Ovary (tissue), 9 donors: ENCODE measurements around the gene RRP1B. TPM values are rescaled to one million over a fixed set of nuclear protein-coding genes. Genes with fewer than 3 reads are reported as not detected.

Source experiments
- DNase-seq, 5 donors: peaks; one replicate each; pipeline ENCODE4 v3.0.0-alpha.2; 2019 to 2020
- H3K27ac ChIP-seq, 2 donors: fragments of 200-600 bp; one replicate each; pipeline versions ENCODE4 v1.5.1 to v1.8.0; 2019 to 2022
- H3K27me3 ChIP-seq: fragments of 200-600 bp; one replicate; pipeline ENCODE4 v1.8.0; 2022
- H3K36me3 ChIP-seq: fragments of 200-600 bp; sonication (generic); one replicate; pipeline ENCODE4 v1.5.1; 2019
- H3K4me1 ChIP-seq: one replicate; pipeline ENCODE4 v1.8.1; 2013; ENCODE audit warnings: mild to moderate bottlenecking, moderate library complexity; ENCODE audit not compliant: insufficient read depth
- H3K4me3 ChIP-seq: fragments of 200-600 bp; sonication (generic); one replicate; pipeline ENCODE4 v1.5.1; 2017
- H3K9me3 ChIP-seq, 2 donors: fragments of 200-600 bp in 1 of 2; sonication (generic) in 1 of 2; one replicate each; pipeline versions ENCODE4 v1.5.1 to v1.8.1; 2013 to 2019; ENCODE audit warnings: mild to moderate bottlenecking in 1 of 2, moderate library complexity in 1 of 2
- EP300 ChIP-seq: sonication (generic); formaldehyde crosslinking; IDR thresholded peaks from one replicate; pipeline ENCODE4 v1.6.1; 2017; ENCODE audit warnings: antibody characterized with exemption
- POLR2A ChIP-seq: fragments of 450-650 bp; IDR thresholded peaks from one replicate; pipeline ENCODE4 v1.6.1; 2017; ENCODE audit warnings: antibody characterized with exemption, mild to moderate bottlenecking, moderate library complexity
- WGBS, 3 donors: extraction: QIAGEN DNeasy Blood & Tissue Kit in 1 of 3; methylation state at CpG; one replicate each; pipeline versions ENCODE4 v1.1.5 to v1.1.7; 2013 to 2017; 5-methylcytosine and 5-hydroxymethylcytosine counted together
- intact Hi-C, 4 donors: fragments of 100-400 bp; cut with DNase I; formaldehyde crosslinking; loops; one replicate each; pipeline versions ENCODE4 v1.11.0 to v1.15.1; 2022 to 2023
- polyA plus RNA-seq, 2 donors: library from polyadenylated mRNA; stranded (reverse); fragments of 200-250 nt in 1 of 2; fragments of 350-450 nt in 1 of 2; fragmentation: Illumina TruSeq in 1 of 2; extraction: RNeasy Lipid Tissue Mini Kit (QIAGEN cat#74804) in 1 of 2; gene quantifications; one replicate each; pipeline ENCODE4 v1.2.3, GENCODE V29; 2013 to 2014
- total RNA-seq, 7 donors: library from RNA; depleted of rRNA in 2 of 7; stranded (reverse); fragments of >200 nt in 2 of 7; fragmentation: NEBNext Ultra II Directional in 3 of 7; extraction: Animal tissue kit (Norgen Biotek cat#: 25700) in 3 of 7; gene quantifications; one replicate each; pipeline versions ENCODE4 v1.1.0 to v1.2.4, GENCODE V29; 2016 to 2023
- TF ChIP-seq, protein P1 (sequence below), 3 donors: fragments of 450-650 bp in 2 of 3; fragments of 200-600 bp in 1 of 3; IDR thresholded peaks; one replicate each; pipeline versions ENCODE4 v1.5.1 to v1.8.0; 2016 to 2022; ENCODE audit warnings: antibody characterized with exemption in 3 of 3, mild to moderate bottlenecking in 1 of 3
- donor health status: DM: no; HTN: no; CAD: no; lungs with moderate emphysema.
- donor health status: DM: no; HTN: no; CAD: no.
- donor health status: Bipolar disorder and iron deficiency.
- donor health status: DM: yes; HTN: yes; CAD: no.
- donor health status: DM: no; HTN: no; CAD: no.
- donor health status: DM: yes; HTN: yes; CAD: no.

The RRP1B gene
- total and polyA plus RNA-seq, 9 donors, result 11.3 to 31.8 (median 28.4) TPM

DNA sequence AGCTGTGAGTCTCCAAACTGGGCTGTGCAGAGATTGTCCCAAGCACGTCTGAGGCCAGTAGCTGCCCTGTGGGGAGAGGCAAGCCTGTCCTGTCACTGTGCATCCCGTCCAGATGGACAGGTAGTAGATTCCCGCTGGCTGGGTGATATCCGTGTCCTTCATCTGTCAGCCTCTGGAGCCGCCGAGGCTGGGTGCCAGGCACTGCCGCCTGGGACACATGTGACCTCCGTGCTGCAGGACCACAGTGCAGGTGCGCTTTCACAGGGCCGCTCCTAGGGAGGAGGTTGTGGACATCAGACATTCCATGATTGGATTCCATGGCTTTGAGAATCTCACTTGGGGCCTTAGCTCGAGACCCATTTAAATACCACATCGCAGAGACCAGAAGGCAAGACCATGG lies 64.3 kb downstream of the RRP1B start:
- intact Hi-C loops, result loop anchor here in 2 of 4 donors (5.0 to 10.0 kb wide), 2 partner anchors 59 to 731 kb away; no protein-coding TSS in a partner anchor
- H3K4me3 ChIP-seq, result no peak overlapping the region
- H3K36me3 ChIP-seq, result no peaks in the 10 kb centered on the region
- TF ChIP-seq, protein P1, sequence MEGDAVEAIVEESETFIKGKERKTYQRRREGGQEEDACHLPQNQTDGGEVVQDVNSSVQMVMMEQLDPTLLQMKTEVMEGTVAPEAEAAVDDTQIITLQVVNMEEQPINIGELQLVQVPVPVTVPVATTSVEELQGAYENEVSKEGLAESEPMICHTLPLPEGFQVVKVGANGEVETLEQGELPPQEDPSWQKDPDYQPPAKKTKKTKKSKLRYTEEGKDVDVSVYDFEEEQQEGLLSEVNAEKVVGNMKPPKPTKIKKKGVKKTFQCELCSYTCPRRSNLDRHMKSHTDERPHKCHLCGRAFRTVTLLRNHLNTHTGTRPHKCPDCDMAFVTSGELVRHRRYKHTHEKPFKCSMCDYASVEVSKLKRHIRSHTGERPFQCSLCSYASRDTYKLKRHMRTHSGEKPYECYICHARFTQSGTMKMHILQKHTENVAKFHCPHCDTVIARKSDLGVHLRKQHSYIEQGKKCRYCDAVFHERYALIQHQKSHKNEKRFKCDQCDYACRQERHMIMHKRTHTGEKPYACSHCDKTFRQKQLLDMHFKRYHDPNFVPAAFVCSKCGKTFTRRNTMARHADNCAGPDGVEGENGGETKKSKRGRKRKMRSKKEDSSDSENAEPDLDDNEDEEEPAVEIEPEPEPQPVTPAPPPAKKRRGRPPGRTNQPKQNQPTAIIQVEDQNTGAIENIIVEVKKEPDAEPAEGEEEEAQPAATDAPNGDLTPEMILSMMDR (IDR thresholded peaks at IDR 0.05), result no peak
- no peak for TF ChIP-seq EP300
- no peak for TF ChIP-seq POLR2A
- no peaks in the 10 kb centered on the region for H3K27me3 ChIP-seq
- DNase-seq, result no peak
- no peaks in the 10 kb centered on the region for H3K9me3 ChIP-seq
- WGBS, 3 donors, result 85 to 88% (median 86%) methylated on average over 12 of the region's 12 CpGs
- H3K27ac ChIP-seq, result no peak overlapping the region
- H3K4me1 ChIP-seq, result peaks cover 34% of the 10 kb centered on the region

DNA sequence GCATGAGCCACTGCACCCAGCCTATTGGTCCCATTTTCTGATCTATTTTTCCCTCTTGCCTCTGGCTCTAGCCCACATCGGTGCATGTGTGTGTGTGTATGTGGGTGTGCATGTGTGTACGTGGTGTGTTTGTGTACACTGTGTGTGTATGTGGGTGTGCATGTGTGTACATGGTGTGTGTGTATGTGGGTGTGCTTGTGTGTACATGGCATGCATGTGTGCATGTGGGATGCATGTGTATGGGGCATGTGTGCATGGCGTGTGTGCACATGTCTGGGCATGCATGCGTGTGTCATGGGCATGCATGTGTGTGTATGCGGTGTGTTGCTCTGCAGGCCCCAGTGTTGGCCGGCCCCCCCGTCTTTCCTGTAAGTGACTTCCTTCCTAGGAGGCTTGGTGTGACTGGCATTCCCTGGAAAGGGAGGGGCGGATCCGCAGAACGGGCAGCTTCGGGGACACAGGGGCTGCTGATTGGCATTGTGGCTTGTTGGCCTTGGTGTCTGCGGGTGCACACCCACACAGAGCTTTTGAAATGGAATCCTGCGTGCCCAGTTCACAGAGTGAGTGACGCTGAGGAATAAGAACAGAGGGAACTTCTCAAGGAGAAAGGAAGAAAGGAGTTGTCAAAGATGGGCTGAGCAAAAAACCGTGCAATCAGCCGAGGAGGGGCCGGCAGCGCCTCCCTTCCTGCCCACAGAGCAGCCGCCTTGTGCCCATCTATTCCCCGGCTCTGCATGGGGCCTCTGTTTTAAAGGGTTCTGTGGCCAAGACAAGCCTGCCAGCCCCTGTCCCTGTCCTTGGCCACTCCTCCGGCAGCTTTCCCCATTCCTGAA lies 67.5 kb downstream of the RRP1B start:
- Histone ChIP-seq H3K27ac (peak overlapping the region; percentile 75 to 90), H3K4me1 (peaks cover 23% of the 10 kb centered on the region), H3K9me3 (no peaks in the 10 kb centered on the region), H3K4me3 (no peak overlapping the region), H3K36me3 (no peaks in the 10 kb centered on the region), H3K27me3 (no peaks in the 10 kb centered on the region)
- TF ChIP-seq EP300 (no peak), POLR2A (no peak)
- TF ChIP-seq, protein P1 (IDR thresholded peaks at IDR 0.05), result no peak
- WGBS, 3 donors, result 55 to 69% (median 63%) methylated on average over 21 of the region's 21 CpGs
- peak in 2 of 5 donors; percentile 32 to 36 for DNase-seq
- intact Hi-C loops, result loop anchor here in 2 of 4 donors (5.0 to 10.0 kb wide), 2 partner anchors 62 to 755 kb away; partner anchors contain the start of gene PKNOX1 (in 1 of the 2)

DNA sequence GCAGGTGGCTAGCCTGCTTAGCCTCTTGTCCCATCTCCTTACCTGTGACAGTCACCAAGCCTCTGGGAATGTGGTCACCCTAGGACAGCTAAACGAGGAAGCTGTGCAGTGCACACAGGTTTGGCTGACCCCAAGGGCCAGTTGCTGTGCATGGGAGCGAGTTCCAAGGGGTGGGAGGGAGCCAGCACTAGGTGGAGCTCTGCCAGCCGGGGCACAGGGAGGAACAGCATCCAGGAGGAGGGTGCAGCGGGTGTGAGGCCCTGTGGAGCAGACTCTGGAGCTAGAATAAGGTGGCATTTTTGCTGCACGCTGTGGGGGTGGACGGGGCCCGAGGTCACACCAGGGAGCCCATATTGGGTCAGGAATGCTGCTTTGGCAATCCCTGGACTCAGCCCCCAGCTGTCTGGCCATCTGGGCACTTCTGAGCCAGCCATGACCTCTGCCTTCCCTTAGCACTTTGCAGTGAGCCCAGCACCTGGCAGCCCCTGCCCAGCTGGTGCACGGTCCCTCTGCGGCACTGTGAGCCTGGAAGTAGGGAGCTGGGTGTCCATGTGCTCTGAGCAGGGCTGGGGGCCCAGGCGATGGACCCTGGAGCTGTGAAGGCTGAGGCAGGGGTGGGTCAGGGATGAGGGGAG lies 68.3 kb downstream of the RRP1B start:
- Histone ChIP-seq H3K9me3 (no peaks in the 10 kb centered on the region), H3K36me3 (no peaks in the 10 kb centered on the region), H3K27me3 (no peaks in the 10 kb centered on the region), H3K27ac (peak overlapping the region; percentile 75 to 90), H3K4me1 (peaks cover 22% of the 10 kb centered on the region), H3K4me3 (peak overlapping the region; percentile 48)
- 25 to 40% (median 28%) methylated on average over 8 to 10 of the region's 10 CpGs for WGBS, 3 donors
- no peak for TF ChIP-seq EP300
- no peak for TF ChIP-seq POLR2A
- TF ChIP-seq, protein P1 (IDR thresholded peaks at IDR 0.05), result no peak
- intact Hi-C loops, result loop anchor here in 2 of 4 donors (5.0 to 10.0 kb wide), 2 partner anchors 63 to 755 kb away; partner anchors contain the start of gene PKNOX1 (in 1 of the 2)
- peak; percentile 48 to 71 (median 66) for DNase-seq

DNA sequence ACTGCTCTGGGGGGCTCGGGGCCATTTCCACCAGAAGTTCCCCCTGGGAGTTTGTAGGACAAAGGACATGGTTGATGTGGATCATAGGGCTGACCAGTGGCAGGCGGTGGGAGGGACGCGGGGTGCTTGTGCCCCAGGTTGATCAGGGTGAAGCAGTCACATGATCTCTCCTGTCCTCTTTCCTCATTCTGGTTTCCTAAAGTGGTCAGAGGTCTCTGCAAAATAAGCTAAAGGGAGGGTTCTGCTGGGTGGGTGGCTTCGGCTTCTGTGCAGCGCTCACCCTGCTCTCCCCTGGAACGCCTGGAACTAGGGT lies 68.8 kb downstream of the RRP1B start:
- peak in 1 of 5 donors; percentile 62 for DNase-seq
- Histone ChIP-seq H3K4me1 (peaks cover 22% of the 10 kb centered on the region), H3K36me3 (no peaks in the 10 kb centered on the region)

More for the DNA sequence above, 68.8 kb downstream of the RRP1B start:
- Histone ChIP-seq H3K27ac (peak overlapping the region; percentile 75 to 90), H3K27me3 (no peaks in the 10 kb centered on the region), H3K4me3 (peak overlapping the region; percentile 48), H3K9me3 (no peaks in the 10 kb centered on the region)
- TF ChIP-seq POLR2A, result no peak
- TF ChIP-seq EP300, result no peak
- TF ChIP-seq, protein P1 (IDR thresholded peaks at IDR 0.05), result no peak
- 11 to 26% (median 18%) methylated on average over 5 to 7 of the region's 7 CpGs for WGBS, 3 donors
- intact Hi-C loops, result loop anchor here in 2 of 4 donors (5.0 to 10.0 kb wide), 2 partner anchors 63 to 756 kb away; partner anchors contain the start of gene PKNOX1 (in 1 of the 2)
